Measurements from ENCODE around the gene SCUBE3. TPM values are rescaled to one million over a fixed set of nuclear protein-coding genes. Genes with fewer than 3 reads are reported as not detected.

The SCUBE3 gene
- total and polyA plus RNA-seq, 9 of the 15 experiments (the other 6 are each of a cell fraction or from before 2014, with no cell fraction given): 0.01 to 0.11 TPM; not detected in 7

DNA sequence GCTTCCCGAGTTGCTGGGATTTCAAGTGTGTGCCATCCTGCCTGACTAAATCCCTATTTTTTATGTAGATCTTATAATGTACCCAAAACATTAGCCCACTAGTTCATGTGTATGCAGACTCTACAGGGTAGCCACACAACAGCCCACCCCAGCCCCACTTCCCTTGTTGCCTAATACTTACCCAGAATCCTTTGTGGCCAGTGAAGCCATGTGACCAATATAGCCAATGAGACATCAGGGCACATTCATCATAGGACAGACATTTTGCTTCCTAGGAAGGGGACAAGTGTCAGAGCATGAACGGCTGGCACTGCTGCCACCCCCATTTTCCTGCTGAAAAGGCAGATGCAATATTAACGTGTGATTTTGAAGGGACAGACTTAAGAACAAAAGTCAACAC is 36.6 kb upstream of the SCUBE3 start (continued):
- no peak for TF ChIP-seq PHB (CRISPR knock-in tag; IDR thresholded peaks at IDR 0.05)
- TF ChIP-seq, protein P1, sequence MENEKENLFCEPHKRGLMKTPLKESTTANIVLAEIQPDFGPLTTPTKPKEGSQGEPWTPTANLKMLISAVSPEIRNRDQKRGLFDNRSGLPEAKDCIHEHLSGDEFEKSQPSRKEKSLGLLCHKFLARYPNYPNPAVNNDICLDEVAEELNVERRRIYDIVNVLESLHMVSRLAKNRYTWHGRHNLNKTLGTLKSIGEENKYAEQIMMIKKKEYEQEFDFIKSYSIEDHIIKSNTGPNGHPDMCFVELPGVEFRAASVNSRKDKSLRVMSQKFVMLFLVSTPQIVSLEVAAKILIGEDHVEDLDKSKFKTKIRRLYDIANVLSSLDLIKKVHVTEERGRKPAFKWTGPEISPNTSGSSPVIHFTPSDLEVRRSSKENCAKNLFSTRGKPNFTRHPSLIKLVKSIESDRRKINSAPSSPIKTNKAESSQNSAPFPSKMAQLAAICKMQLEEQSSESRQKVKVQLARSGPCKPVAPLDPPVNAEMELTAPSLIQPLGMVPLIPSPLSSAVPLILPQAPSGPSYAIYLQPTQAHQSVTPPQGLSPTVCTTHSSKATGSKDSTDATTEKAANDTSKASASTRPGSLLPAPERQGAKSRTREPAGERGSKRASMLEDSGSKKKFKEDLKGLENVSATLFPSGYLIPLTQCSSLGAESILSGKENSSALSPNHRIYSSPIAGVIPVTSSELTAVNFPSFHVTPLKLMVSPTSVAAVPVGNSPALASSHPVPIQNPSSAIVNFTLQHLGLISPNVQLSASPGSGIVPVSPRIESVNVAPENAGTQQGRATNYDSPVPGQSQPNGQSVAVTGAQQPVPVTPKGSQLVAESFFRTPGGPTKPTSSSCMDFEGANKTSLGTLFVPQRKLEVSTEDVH (IDR thresholded peaks at IDR 0.05; ENCODE audit: low read depth, partially characterized antibody): no peak
- TF ChIP-seq NR1H2 (CRISPR knock-in tag; IDR thresholded peaks at IDR 0.05): no peak
- TF ChIP-seq ZNF551 (CRISPR knock-in tag; IDR thresholded peaks at IDR 0.05): no peak
- TF ChIP-seq EP300 (IDR thresholded peaks at IDR 0.05; ENCODE audit: low read length): no peak
- TF ChIP-seq ZNF518B (CRISPR knock-in tag; IDR thresholded peaks at IDR 0.05): no peak
- no peak for TF ChIP-seq E4F1 (CRISPR knock-in tag; IDR thresholded peaks at IDR 0.05; ENCODE audit: borderline replicate concordance)
- TF ChIP-seq ZBTB7A (IDR thresholded peaks at IDR 0.05; ENCODE audit: borderline replicate concordance, control insufficient read depth, low read depth, low read length): 0 out of 2 replicates have a peak, but pooled peaks have one; percentile 27
- TF ChIP-seq DNMT1 (IDR thresholded peaks at IDR 0.05): no peak
- TF ChIP-seq HNRNPL (IDR thresholded peaks at IDR 0.05; ENCODE audit: low read depth, low read length): no peak
- TF ChIP-seq, protein P2, sequence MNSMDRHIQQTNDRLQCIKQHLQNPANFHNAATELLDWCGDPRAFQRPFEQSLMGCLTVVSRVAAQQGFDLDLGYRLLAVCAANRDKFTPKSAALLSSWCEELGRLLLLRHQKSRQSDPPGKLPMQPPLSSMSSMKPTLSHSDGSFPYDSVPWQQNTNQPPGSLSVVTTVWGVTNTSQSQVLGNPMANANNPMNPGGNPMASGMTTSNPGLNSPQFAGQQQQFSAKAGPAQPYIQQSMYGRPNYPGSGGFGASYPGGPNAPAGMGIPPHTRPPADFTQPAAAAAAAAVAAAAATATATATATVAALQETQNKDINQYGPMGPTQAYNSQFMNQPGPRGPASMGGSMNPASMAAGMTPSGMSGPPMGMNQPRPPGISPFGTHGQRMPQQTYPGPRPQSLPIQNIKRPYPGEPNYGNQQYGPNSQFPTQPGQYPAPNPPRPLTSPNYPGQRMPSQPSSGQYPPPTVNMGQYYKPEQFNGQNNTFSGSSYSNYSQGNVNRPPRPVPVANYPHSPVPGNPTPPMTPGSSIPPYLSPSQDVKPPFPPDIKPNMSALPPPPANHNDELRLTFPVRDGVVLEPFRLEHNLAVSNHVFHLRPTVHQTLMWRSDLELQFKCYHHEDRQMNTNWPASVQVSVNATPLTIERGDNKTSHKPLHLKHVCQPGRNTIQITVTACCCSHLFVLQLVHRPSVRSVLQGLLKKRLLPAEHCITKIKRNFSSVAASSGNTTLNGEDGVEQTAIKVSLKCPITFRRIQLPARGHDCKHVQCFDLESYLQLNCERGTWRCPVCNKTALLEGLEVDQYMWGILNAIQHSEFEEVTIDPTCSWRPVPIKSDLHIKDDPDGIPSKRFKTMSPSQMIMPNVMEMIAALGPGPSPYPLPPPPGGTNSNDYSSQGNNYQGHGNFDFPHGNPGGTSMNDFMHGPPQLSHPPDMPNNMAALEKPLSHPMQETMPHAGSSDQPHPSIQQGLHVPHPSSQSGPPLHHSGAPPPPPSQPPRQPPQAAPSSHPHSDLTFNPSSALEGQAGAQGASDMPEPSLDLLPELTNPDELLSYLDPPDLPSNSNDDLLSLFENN (IDR thresholded peaks at IDR 0.05; ENCODE audit: low read depth in 2 of 2, low read length in 2 of 2): no peak
- no peak for TF ChIP-seq SMC3 (conservative IDR thresholded peaks at IDR 0.05; ENCODE audit: insufficient read depth, low read depth, low read length)
- TF ChIP-seq, protein P3, sequence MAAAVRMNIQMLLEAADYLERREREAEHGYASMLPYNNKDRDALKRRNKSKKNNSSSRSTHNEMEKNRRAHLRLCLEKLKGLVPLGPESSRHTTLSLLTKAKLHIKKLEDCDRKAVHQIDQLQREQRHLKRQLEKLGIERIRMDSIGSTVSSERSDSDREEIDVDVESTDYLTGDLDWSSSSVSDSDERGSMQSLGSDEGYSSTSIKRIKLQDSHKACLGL (CRISPR knock-in tag; IDR thresholded peaks at IDR 0.05; ENCODE audit: borderline replicate concordance, poor library complexity, severe bottlenecking): no peak
